Suppressor macrophage treated with lipopolysaccharide for 1 hour (primary cell): ENCODE data around the gene DNPH1.

Experiments
- DNase-seq, 3 donors: peaks; one replicate each; pipeline ENCODE4 v3.0.0-alpha.2; 2020 to 2022

DNPH1 gene

DNA sequence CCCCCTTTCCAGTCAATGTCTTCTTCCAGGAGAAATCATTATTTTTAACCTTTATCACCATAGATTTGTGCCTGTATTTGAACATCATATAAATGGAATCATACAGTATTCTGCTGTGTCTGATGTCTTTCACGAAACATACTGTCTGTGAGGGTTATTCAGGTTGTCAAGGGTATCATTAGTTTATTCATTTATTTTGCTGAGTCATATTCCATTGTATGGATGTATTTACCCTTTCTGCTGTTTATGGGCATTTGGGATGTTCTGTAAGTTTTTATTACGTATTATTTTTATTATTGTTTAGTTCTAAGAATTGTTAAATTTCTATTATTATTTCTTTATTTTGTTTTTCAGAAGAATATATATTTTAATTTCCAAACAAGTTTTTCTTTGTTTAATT is 22.0 kb downstream of the DNPH1 start:
- DNase-seq, result no peak

DNA sequence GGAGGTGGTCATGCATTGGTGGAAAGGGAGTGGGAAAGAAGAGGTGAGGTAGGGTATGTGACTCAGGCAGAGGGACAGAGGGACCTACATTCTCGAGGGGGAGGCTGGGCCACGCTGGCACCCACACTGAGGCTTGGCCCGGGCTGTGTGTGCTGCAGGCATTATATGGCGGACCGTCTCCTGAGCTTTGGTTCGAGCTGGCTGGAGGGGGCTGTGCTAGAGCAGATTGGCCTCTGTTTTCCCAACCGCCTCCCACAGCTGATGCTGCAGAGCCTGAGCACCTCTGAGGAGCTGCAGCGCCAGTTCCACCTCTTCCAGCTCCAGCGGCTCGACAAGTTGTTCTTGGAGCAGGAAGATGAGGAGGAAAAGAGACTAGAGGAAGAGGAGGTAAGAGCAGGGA is 23.4 kb downstream of the DNPH1 start:
- no peak for DNase-seq

DNA sequence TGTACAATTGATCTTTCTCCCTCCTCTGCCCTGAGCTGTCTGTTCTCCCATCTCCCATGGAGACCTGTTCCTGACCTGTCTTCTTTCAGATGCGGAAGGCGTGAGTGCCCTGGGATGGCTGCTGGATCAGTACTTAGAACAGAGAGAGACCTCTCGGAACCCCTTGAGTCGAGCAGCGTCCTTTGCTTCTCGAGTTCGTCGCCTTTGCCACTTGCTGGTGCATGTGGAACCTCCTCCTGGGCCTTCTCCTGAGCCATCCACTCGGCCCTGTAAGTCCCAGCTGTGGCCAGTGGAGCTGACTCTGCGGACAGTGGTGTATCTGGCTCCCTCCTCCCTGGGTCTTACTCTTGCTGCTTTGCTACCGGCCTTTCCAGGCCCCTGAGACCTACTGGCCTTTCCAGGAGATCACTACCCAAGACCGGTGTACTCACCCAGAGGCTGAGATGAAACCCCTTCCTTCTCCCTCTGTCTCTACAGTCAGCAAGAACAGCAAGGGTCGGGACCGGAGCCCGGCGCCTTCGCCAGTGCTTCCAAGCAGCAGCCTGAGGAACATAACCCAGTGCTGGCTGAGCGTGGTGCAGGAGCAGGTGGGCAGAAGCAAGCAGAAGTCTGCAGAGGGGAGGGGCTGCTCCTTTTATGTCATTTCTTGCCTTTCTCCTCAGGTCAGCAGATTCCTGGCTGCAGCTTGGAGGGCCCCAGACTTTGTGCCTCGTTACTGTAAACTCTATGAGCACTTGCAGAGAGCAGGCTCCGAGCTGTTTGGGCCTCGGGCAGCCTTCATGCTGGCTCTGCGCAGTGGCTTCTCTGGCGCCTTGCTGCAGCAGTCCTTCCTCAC is 24.8 kb downstream of the DNPH1 start:
- DNase-seq, result no peak

DNA sequence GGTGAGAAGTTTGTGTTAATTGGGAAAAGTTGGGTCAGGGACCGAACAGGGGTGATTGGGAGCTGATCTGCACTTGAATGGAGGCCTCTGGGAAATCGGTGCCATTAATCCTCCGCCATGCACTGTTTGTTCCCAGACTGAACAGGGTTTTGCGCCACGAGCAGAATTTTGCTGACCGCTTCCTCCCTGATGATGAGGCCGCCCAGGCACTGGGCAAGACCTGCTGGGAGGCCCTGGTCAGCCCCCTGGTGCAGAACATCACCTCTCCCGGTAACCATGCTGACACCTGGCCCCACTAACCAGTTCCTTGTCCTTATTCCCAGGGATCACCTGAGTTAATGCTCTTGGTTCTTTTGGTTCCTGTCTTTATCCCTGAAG is 25.6 kb downstream of the DNPH1 start:
- no peak for DNase-seq

DNA sequence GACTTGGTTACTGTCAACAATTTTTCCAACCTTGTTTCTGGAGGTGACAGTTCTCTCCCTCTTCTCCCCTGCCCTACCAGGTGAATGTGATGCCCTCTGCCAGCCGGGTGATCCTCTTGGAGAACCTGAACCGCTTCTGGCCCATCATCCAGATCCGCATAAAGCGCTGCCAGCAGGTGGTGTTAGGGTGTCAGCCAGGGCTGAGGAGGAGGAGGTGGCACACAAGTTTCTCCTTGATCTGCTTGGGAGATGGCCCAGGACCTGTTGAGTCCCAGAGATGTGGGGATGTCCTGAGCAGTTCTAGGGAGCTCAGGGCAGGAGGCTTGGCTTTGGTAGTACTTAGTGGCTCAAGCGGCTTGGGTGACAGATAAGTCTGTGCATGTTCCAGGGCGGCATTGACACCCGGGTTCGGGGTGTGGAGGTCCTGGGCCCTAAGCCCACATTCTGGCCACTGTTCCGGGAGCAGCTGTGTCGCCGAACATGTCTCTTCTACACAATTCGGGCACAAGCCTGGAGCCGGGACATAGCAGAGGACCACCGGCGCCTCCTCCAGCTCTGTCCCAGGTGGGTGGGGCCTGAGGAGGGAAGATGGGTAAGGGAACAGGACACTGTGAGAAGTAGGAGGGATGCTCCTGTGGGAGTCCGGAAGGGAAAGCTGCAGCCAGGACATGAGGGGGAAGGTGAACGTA is 26.1 kb downstream of the DNPH1 start:
- DNase-seq, result no peak

DNA sequence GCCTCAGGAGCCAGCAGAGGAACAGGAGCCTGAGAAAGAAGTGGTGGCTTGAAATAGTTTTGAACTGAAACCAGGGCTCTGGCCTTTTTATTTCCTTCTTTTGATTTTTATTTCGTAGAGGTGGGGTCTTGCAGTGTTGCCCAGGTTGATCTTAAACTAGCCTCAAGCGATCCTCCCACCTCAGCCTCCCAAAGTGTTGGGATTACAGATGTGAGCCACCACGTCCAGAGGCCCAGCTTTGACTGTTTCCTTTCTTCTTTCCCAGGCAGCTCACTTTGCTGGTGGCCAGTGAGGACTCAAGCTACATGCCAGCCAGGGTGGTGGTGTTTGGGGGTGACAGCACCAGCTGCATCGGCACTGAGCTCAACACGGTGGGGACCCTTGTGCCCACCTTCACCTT is 26.8 kb downstream of the DNPH1 start:
- DNase-seq, result no peak

DNA sequence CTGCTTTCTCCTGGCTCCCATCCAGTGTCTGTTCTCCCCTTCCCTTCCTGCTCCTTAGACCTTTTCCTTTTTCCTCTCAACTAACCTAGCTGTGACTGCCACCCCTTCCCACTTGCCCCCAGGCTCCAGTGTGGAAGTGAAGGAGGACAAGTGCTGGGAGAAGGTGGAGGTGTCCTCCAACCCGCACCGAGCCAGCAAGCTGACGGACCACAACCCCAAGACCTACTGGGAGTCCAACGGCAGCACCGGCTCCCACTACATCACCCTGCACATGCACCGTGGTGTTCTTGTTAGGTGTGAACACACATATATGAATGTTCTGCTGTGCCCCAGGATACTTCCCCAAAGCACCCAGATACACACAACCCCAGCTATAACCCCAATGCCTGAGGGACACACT is 28.7 kb downstream of the DNPH1 start:
- DNase-seq, result no peak

DNA sequence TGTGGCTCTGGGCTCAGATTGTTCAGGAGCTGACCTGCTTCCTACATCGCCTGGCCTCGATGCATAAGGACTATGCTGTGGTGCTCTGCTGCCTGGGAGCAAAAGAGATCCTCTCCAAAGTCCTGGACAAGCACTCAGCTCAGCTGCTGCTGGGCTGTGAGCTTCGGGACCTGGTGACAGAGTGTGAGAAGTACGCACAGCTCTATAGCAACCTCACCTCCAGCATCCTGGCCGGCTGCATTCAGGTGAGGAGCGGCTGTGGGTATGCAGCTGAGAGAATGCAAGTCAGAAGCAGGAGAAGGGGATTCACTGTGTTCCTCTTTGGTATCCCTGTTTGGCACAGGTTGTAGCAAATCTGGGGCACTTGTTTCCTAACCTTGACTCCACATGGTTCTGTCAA is 29.4 kb downstream of the DNPH1 start:
- no peak for DNase-seq

DNA sequence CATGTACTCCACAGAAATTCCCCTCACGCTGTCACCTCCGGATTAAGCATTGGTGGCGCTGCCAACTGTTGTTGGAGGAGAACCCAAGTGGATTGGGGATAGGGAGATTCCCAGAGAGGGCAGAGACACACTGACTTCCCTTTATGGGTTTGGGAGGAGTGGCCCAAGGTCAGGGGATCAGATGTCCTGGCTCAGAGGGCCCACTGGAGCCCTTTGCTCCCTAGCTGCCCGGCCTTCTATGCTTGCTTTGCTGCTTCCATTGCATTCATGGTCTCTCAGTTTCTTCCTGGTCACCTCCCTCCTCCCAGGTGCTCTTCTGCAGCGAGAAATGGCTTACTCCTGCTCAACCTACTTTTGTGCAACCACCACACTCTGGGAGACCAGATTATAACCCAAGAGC is 32.9 kb downstream of the DNPH1 start:
- DNase-seq, result no peak

DNA sequence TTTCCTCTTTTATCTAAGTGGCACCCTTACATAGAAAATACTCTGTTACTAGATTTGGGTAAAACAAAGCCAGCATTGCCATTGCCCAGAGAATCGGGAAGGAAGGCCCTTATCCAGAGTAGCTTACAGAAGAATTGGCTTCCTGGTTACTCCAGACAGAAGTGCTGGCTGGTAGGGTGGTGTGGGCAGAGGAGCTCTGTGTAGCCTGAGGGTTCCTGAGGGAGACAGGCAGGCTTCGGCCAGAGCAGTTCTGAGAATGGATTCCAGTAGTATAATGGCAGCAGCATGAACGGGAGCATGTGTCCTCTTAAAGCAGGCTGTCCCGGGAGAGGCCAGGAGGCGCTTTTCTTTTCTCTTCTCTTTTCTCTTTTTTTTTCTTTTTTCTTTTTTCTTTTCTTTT is 35.4 kb downstream of the DNPH1 start:
- DNase-seq, result no peak

DNA sequence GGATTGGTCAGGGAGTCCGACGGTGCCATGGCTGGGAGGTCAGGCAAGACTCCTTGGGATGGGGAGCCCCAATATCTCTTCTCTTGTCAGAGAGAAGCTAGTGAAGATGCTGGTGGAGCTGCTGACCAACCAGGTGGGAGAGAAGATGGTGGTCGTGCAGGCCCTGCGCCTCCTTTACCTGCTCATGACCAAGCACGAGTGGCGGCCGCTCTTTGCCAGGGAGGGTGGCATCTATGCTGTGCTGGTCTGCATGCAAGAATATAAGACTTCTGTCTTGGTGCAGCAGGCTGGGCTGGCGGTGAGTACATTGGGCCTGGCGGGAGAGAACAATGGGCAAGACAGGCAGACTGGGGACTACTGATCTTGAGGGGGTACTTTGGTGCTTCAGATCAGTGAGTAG is 36.4 kb downstream of the DNPH1 start:
- no peak for DNase-seq

DNA sequence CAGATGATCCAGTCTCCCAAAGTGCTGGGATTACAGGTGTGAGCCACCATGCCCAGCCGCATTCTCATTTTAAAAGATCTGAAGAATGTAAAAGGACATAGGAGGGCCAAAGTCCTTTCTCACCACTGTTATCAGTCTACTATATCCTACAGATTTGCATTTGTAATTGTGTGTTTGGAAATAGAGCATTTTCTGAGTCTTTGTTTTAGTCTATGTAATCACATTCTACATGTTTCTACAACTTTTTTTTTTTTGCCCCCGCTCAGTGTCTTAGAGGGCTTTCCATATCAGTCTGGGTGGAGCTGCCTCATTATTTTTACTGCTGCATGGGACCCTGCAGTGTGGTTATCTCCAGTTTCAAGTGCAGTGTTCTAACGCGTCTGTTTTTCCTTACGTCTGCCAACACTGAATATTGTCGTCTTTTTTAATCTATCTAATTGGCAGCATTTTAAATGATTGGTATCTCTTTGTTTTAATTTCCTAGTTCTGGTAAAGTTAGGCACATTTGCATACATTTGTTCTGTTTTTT is 39.4 kb downstream of the DNPH1 start:
- DNase-seq, result no peak

DNA sequence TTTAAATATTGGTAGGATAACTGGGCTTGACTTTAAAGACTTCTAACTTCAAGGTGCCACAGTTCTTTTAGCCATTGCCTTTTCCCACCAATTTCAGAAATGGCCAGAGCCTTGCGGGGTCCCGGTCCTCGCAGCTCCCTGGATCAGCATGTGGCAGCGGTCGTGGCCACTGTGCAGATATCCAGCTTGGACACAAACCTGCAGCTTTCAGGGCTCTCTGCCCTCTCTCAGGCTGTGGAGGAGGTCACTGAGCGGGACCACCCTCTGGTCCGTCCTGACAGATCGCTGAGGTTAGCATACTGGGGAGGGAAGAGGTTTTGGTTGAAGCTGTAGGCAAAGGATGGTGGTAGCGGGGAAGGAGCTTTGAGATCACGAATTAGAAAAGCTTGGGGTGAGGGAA is 40.9 kb downstream of the DNPH1 start:
- no peak for DNase-seq

DNA sequence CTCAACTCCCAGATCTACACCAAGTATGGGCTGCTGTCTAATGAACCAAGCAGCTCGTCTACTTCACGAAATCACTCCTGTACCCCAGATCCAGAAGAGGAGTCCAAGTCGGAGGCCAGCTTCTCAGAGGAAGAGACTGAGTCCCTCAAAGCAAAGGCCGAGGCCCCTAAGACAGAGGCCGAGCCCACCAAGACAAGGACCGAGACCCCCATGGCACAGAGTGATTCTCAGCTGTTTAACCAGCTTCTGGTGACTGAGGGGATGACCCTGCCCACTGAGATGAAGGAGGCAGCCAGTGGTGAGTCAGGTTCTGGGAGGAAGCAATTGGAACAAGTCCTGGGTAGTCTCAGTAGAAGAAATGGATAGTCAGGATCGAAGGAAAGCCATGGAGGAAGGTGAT is 41.5 kb downstream of the DNPH1 start:
- no peak for DNase-seq

DNA sequence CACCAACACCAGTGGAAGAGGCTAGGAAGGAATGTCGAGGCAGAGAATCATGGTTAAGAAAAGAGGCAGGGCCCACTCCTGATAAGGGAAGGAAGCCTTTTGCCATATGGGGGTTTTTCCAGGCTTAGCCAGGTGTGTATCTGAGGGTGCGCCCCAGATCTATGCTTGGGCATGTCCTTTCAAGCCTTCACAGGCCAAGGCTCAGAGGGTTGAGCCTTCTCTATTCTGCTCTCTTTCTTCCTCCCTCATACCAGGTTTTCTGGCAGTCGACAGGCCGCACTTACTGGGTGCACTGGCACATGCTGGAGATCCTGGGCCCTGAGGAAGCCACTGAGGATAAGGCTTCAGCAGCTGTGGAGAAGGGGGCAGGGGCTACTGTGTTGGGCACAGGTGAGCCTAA is 42.6 kb downstream of the DNPH1 start:
- no peak for DNase-seq

DNA sequence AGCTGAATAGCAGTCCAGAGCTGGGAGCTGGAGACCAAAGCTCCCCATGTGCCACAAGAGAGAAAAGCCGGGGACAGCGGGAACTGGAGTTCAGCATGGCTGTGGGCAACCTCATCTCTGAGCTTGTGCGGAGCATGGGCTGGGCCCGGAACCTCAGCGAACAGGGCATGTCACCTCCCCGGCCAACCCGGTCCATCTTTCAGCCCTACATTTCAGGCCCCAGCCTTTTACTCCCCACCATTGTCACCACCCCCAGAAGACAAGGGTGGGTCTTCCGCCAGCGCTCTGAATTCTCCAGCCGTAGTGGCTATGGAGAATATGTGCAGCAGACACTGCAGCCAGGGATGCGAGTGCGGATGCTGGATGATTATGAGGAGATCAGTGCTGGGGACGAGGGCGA is 43.3 kb downstream of the DNPH1 start:
- no peak for DNase-seq

DNA sequence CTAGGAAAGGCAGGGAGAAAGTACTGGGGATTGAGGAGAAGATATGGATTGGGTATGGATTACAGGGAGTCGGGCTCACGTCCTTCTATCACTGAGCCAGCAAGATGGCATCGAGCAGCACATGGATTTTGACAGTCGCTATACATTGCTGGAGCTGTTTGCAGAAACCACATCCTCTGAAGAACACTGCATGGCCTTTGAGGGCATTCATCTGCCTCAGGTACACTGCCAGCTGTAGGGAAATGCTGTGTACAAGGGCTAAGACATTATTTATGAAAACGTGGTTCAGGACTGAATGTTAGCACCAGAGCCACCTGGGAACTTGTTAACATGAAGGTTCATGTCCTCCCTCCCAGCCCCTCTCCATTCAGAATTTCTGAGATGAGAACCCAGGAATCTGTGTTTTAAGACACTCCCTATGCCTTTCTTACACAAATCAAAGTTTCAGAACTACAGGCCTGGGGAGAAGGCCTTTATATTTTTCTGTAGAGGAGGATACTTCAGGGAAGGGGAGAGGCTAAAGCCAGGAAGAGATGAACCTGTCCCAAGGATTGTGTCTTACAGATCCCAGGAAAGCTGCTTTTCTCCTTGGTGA is 43.8 kb downstream of the DNPH1 start:
- DNase-seq, result no peak

DNA sequence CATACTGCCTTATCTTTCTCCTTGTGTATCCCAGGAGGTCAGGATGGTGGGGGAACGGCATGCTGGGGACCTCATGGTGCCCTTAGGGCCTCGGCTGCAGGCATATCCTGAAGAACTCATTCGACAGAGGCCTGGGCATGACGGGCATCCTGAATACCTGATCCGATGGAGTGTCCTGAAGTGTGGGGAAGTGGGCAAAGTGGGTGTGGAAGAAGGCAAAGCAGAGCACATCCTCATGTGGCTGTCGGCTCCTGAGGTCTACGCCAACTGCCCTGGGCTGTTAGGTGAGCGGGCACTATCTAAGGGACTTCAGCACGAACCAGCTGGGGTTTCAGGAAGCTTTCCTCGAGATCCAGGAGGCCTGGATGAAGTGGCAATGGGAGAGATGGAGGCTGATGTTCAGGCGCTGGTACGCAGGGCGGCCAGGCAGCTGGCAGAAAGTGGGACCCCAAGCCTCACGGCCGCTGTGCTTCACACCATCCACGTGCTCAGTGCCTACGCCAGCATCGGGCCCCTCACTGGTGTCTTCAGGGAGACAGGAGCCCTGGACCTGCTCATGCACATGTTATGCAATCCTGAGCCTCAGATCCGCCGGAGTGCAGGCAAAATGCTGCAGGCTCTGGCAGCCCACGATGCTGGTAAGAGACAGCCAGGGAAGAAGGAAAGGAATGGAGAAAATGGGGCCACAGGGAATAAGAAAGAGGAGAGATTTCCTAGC is 44.9 kb downstream of the DNPH1 start:
- no peak for DNase-seq

DNA sequence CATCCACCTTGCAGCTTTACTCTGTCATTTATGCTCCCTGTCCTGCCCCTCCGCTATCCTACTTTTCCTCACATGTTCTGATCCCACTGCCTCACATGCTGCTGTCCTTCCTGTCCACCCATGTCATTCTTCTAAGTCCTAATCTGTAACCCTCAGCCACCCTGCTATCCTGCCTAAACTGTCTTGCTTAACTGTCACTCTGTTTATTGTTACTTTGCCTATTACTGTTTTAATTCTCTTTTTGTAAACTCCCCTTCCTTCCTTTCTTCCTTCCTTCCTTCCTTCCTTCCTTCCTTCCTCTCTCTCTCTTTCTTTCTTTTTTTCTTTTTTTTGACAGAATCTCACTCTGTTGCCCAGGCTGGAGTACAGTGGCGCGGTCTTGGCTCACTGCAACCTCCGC is 45.8 kb downstream of the DNPH1 start:
- DNase-seq, result no peak

DNA sequence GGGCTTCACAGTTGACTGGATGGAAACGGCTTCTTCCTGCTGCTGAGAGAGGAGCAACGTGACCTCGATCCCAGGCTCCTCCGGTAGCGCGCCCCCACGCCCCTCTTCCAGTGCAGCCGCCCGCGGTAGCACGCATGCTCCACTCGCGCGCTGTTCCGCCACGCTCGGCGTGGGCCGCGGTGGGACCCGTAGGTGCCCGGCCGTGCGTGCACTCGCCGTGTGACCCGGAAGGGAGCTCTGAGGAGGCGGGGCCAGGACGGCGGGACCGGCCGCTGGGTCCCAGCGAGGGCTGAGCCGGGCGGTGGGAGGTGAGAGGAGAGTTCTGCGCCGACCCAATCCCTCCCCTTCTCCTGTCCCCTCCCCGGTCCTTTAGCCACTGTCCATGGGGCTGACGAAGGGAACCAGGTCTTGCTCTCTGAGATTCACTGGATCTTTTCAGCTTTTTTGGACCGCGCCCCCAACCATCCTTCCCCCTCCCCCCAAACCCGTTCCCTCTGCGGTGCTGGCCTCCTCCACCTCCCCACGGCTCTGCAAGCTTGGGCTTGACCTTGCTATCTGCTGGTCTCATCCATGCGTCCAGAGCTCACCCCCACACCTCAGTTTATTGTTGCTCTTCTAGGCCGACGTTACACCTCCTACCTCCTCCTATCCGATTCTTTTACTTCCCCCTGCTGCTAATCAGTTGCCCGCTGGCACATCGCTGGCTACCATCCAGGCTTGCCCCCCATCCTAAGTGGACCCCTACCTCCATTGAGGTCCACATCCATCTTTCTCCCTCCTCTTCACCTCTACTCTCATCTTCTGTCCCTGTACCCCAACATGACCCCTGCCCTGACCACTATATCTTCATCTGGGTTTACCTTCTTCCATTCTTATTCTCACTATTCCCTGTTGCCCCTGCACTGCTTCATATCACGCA is 47.1 kb downstream of the DNPH1 start, which contains the start of gene CUL9:
Gene CUL9, plus strand, starts transcription at position 255 of the 919 bp plus-strand sequence. CDS start 2,115 bp downstream, outside the sequence.
- DNase-seq, result peak; percentile 70 to 90 (median 80)

DNA sequence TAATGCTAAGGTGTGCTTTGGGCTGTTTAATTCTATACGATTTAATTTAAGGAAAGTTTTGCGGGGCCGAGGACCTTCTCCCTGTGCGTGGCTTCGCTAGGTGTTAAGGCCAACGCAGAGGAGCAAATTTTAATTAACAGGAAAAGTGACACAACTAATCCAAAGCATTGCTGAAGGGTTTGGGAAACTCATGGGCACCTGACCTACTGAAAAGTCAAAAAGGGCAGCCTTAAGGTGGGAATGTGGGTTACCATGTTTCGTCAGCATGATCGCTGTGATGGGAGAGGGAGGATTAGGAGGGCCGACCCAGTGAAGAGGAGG is 47.7 kb downstream of the DNPH1 start:
- no peak for DNase-seq

DNA sequence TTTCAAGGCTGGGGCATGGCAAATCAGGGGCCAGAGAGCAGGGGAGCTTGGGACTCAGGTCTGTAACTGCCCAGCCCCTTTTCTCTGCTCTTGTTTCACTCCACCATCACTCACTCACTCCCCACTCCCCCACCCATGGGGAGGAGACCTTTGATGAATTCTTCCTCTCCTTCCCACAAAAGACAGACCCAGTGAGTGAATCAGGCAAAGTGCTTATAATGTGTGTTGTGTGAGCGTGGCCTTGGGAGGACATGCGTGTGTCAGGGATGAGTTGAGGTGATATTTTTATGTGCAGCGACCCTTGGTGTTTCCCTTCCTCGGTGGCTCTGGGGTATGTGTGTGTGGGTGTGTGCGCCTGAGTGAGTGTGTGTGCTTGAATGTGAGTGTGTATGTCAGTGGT is 48.3 kb downstream of the DNPH1 start:
- no peak for DNase-seq
